Central memory CD8-positive, alpha-beta T cell (primary cell): ENCODE data around the gene SHD.
"Not testable (repeated sequence)": the region's sequence is repeated elsewhere in the genome, so short reads cannot be mapped to it uniquely, and the experiment has no call there.

Experiments
- ATAC-seq: fragments of 150-1000 bp; cut with Tn5 transposase; replicated peaks from 2 replicates; pipeline ENCODE4 v1.10.0; 2022; ENCODE audit warnings: mild to moderate bottlenecking, moderate FRiP score, moderate number of reproducible peaks; ENCODE audit not compliant: poor library complexity, severe bottlenecking; ENCODE audit errors: extremely low read depth
- DNase-seq, 2 donors: peaks; one replicate each; pipeline ENCODE4 v3.0.0; 2021; ENCODE audit warnings: low spot score in 2 of 2
- H3K27ac Mint-ChIP-seq: one replicate; pipeline ENCODE4 v1.8.0; 2022; ENCODE audit warnings: low read depth, mild to moderate bottlenecking, moderate library complexity, mixed read lengths
- H3K27me3 Mint-ChIP-seq: one replicate; pipeline ENCODE4 v1.8.0; 2022; ENCODE audit warnings: mixed read lengths
- H3K36me3 Mint-ChIP-seq: one replicate; pipeline ENCODE4 v1.8.0; 2022; ENCODE audit warnings: mild to moderate bottlenecking, moderate library complexity, mixed read lengths; ENCODE audit not compliant: insufficient read depth
- H3K4me1 Mint-ChIP-seq: one replicate; pipeline ENCODE4 v1.8.0; 2022; ENCODE audit warnings: mixed read lengths
- H3K4me3 Mint-ChIP-seq: one replicate; pipeline ENCODE4 v1.8.0; 2022; ENCODE audit warnings: mild to moderate bottlenecking, moderate library complexity, mixed read lengths
- H3K9me3 Mint-ChIP-seq: one replicate; pipeline ENCODE4 v1.8.0; 2022; ENCODE audit warnings: mixed read lengths

Gene SHD

DNA sequence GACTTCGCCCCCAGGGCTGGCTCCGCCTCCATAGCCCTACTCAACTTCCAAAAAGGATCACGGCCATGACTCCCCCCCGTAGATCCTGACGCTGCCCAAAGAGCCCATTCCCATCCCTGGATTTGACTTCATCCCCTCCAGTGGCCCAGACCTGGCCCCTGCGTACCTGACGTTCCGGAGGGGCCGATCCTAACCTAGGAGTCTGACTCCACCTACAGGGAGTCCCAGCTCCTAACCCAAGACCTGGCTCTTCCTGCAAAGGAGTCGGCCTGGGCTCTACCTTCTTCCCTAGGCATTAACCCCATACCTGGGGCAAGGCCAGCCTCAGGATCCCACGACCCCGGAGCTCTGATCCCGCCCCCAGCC lies 48.8 kb downstream of the SHD start:
- Mint-ChIP-seq H3K9me3 (no peaks in the 10 kb centered on the region), H3K27ac (peak overlapping the region; percentile 75), H3K36me3 (peaks cover 20% of the 10 kb centered on the region), H3K27me3 (no peaks in the 10 kb centered on the region), H3K4me3 (peak overlapping the region; percentile 78), H3K4me1 (peaks cover 27% of the 10 kb centered on the region)
- no peak for ATAC-seq
- no peak for DNase-seq

DNA sequence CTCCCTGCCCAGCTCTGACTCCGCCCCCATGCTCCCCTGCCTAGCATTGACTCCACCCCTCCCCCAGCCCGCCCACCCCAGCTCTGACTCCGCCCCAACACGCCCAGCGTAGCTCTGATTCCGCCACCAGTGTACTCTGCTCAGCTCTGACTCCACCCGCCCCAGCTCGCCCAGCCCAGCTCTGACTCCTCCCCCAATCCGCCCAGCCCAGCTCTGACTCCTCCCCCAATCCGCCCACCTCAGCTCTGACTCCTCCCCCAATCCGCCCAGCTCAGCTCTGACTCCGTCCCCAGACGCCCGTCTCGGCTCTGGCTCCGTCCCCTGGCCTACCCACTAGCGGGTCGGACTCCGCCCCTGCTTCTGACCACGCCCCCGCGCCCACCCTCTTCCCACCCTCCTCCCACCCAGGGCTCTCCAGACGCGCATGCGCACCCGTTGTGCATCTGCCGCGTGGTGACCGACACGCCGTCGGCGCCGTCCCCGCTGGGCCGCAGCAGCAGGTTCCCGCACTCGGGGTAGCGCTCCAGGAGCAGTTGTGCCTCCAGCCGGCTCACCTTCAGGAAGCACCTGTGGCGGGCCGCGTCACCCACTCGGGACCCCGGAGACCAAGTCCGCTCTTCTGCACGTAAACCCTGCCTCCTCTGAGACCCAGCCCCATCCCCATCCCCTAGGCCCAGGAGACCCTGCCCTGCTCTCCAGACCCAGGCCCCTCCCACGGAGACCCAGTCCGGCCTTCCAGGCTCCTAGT lies 49.4 kb downstream of the SHD start:
- peak overlapping the region; percentile 75 for H3K27ac Mint-ChIP-seq
- peaks cover 27% of the 10 kb centered on the region for H3K4me1 Mint-ChIP-seq
- H3K4me3 Mint-ChIP-seq, result peak overlapping the region; percentile 78

DNA sequence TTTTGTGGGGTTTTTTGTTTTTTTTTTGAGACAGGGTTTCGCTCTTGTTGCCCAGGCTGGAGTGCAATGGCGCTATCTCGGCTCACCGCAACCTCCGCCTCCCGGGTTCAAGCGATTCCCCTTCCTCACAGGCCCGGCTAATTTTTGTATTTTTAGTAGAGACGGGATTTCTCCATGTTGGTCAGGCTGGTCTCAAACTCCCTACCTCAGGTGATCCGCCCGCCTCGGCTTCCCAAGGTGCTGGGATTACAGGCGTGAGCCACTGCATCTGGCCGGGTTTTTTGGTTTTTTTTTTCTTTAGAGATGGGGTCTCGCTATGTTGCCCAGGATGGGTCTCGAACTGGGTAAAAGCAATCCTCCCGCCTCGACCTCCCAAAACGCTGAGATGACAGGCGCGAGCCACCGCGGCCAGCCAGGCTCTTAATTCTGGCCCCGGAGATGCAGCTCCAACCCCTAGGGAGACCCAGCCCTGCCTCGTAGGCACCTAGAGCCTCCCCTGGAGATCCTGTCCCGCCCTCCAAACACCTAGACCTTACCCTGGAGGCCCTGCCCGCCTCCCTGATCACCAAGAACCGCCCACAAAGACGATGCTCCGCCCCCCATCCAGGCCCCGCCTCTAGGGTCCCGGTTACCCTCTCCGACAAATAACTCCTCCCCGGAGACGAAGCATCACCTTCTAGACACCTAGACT lies 50.1 kb downstream of the SHD start:
- Mint-ChIP-seq H3K27ac (peak overlapping the region; percentile 75), H3K36me3 (peaks cover 20% of the 10 kb centered on the region), H3K4me3 (peak overlapping the region; percentile 78), H3K4me1 (peaks cover 27% of the 10 kb centered on the region)
- not testable (repeated sequence) for H3K9me3 Mint-ChIP-seq, DNase-seq, H3K27me3 Mint-ChIP-seq, ATAC-seq

More for the DNA sequence above, 49.4 kb downstream of the SHD start:
- peak; percentile 80 to 88 for DNase-seq
- H3K9me3 Mint-ChIP-seq, result no peaks in the 10 kb centered on the region
- no peaks in the 10 kb centered on the region for H3K27me3 Mint-ChIP-seq
- ATAC-seq, result peak; percentile 94
- H3K36me3 Mint-ChIP-seq, result peaks cover 20% of the 10 kb centered on the region

DNA sequence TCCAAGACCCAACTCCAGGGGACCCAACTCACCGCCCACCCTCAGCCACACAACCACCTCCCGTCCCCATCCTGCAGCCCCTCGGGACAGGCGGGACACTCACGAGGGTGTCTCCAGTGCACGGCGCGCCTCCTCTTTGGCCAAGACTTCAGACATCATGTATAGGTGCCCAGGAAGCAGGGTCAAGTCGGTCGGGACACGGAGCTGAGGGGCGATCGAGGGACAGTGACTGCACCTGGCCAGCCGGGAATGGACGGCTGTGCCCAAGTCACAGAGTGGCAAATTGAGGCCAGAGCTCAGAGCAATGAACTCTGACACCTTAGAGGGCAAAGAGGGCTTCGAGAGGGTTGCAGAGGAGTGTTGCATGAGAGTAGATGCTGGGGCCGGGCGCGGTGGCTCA lies 50.8 kb downstream of the SHD start:
- Mint-ChIP-seq H3K4me1 (peaks cover 27% of the 10 kb centered on the region), H3K9me3 (no peaks in the 10 kb centered on the region), H3K36me3 (peaks cover 20% of the 10 kb centered on the region), H3K4me3 (peak overlapping the region; percentile 78), H3K27ac (no peak overlapping the region), H3K27me3 (no peaks in the 10 kb centered on the region)
- ATAC-seq (no peak), DNase-seq (no peak)

DNA sequence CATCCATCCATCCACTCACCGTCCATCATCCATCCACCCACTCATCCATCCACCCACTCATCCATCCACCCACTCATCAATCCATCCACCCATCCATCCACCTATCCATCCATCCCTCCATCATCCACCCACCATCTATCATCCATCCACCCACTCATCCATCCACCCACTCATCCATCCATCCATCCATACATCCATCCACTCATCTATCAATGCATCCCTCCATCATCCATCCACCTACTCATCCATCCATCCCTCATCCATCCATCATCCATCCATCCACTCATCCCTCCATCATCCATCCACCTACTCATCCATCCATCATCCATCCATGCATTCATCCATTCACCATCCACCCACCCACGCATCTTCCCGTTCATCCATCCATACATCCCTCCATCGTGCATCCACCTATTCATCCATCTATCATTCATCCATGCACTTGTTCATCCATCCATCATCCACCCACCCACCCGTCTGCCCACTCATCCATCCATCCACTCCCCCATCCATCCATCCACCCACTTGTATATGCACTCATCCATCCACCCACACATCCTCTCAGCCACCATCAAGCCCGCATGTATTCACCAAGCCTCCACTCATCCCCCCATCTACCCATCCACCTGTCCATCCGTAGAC lies 56.0 kb downstream of the SHD start:
- DNase-seq, result no peak
- Mint-ChIP-seq H3K36me3 (no peaks in the 10 kb centered on the region), H3K4me1 (peaks cover 7% of the 10 kb centered on the region), H3K27ac (no peak overlapping the region), H3K4me3 (no peak overlapping the region), H3K27me3 (no peaks in the 10 kb centered on the region), H3K9me3 (no peaks in the 10 kb centered on the region)
- ATAC-seq, result no peak

DNA sequence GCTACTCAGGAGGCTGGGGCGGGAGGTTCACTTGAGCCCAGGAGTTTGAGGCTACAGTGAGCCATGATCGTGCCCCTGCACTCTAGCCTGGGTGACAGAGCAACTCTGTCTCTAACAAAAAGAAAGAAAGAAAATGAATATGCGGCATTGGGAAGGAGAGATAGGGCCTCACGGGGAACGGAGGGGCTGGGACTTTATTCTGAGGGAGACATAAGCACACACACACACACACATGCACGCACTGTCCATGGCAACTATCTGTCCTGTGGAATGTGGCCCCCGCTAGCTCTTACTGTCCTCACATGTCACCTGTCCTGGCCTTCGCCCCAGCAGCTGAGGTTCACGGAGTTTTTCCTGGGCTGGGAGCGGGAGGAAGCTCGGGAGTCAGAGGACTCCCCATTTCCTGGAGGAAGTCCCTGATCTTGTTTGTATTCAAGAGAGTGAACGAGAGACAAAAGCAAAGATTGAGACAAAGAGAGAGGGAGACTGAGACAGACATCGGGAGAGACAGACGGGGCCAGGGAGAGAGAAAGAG lies 58.9 kb downstream of the SHD start:
- Mint-ChIP-seq H3K27ac (peak overlapping the region; percentile 36), H3K36me3 (peaks cover 6% of the 10 kb centered on the region), H3K4me1 (peaks cover 19% of the 10 kb centered on the region), H3K9me3 (no peaks in the 10 kb centered on the region), H3K27me3 (no peaks in the 10 kb centered on the region), H3K4me3 (peak overlapping the region; percentile 51)
- ATAC-seq (no peak), DNase-seq (no peak)

DNA sequence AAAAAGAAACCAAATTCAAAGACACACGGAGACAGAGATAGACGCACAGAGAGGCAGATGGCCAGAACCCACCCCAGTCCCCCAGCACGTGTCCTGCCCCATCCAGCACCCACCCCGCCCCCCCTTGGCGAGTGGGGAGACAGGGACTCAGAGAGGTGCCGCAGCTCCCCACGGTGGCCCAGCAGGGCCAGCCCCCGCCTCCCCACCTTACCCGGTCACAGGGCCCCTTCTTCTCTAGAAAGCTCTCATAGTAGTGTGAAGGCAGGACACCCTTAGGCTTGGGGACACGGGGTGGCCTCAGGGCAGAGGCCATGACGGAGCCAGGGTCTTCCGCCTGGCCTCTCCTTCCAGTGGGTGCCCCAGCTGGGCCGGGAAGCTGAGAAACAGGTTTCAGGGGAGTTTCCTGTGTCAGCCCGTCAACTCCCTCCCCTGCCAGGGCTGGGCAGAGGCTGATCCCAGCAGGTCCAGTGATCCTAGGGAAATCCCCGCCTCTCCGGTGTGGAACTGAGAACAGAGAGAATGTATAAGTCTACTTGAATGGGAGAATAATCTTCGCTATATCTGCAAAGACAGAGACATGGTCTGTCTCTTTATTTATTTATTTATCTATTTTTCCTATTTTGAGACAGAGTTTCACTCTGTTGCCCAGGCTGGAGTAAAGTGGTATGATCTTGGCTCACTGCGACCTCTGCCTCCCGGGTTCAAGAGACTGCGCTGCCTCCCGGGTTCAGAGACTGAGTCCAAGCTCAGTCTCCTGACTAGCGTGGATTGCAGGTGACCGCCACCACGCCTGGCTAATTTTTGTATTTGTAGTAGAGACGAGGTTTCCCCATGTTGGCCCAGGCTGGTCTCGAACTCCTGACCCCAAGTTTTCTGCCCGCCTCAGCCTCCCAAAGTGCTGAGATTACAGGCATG lies 59.6 kb downstream of the SHD start, which contains the start of gene STAP2:
TSS of gene STAP2 (minus strand) at position 387 of the 915 bp plus-strand sequence. CDS start at position 313, 74 bp downstream.
- Mint-ChIP-seq H3K4me3 (peak within 1 kb of the TSS; percentile 51), H3K9me3 (no peaks in the 10 kb centered on the region), H3K27me3 (no peaks in the 10 kb centered on the region), H3K36me3 (peaks cover 10% of the 10 kb centered on the region), H3K4me1 (peaks cover 24% of the 10 kb centered on the region), H3K27ac (peak within 1 kb of the TSS; percentile 36)
- no peak for ATAC-seq
- no peak for DNase-seq
